BJ (cell line): Measurements from ENCODE around the gene AJM1. TPM values are rescaled to one million over a fixed set of nuclear protein-coding genes. Genes with fewer than 3 reads are reported as not detected.
"Not testable (repeated sequence)": the region's sequence is repeated elsewhere in the genome, so short reads cannot be mapped to it uniquely, and the experiment has no call there.

ENCODE experiments used
- CTCF ChIA-PET: fragments of 350-600 bp; formaldehyde crosslinking; extraction: SDS; loops from one replicate; lab custom pipeline; 2021; ENCODE audit warnings: antibody characterized with exemption, inconsistent platforms; lab: Yijun Ruan, JAX
- POLR2A ChIA-PET: fragments of 300-600 bp; sonication (Branson Sonifier 250); formaldehyde crosslinking; extraction: SDS; loops from one replicate; lab custom pipeline; 2021; ENCODE audit warnings: antibody characterized with exemption; lab: Charles Lee
- DNase-seq: peaks from one replicate; pipeline ENCODE4 v3.0.0-alpha.2; 2011; ENCODE audit warnings: low read depth
- H3K27me3 ChIP-seq: 2 replicates; pipeline ENCODE4 v1.6.0; 2011; ENCODE audit warnings: low read length; ENCODE audit not compliant: control insufficient read depth, insufficient read depth
- H3K36me3 ChIP-seq: 2 replicates; pipeline ENCODE4 v1.5.1; 2011; ENCODE audit warnings: low read length; ENCODE audit not compliant: control insufficient read depth, insufficient read depth
- H3K4me3 ChIP-seq: 2 replicates; pipeline ENCODE4 v1.5.1; 2011; ENCODE audit warnings: low read depth, mild to moderate bottlenecking, control low read depth, low read length
- CTCF ChIP-seq: IDR thresholded peaks from 2 replicates; pipeline ENCODE4 v1.5.1; 2011; ENCODE audit warnings: low read depth, mild to moderate bottlenecking, control low read depth, inconsistent platforms, low read length, moderate library complexity; ENCODE audit not compliant: insufficient read depth
- polyA plus RNA-seq: library from polyadenylated mRNA; depleted of rRNA; stranded (reverse); fragments of >200 nt; gene quantifications from 2 replicates; pipeline ENCODE4 v1.2.3, GENCODE V29; 2011

AJM1 gene
- polyA plus RNA-seq, 1 experiment: 0.86 TPM

DNA sequence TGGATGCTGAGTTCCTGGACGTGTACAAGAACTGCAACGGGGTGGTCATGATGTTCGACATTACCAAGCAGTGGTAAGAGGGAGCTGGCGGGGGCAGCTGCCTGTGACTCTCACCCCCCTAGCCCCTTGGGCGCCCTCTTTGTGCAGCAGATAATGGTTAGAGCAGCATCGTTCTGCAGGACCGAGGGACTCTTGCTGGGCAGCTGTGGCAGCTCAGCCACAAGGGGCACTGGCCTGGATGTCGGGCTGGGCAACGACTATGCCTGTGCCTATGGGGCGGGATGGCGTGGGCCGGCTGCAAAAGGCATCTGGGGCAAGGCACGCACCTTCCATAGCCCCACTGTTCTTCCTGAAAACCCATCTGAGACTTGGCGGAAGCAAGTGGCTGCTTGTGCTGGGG, 12.9 kb upstream of the AJM1 start:
- Histone ChIP-seq H3K36me3 (peaks cover 46% of the 10 kb centered on the region), H3K4me3 (no peak overlapping the region), H3K27me3 (no peaks in the 10 kb centered on the region)
- ChIA-PET CTCF (interaction anchor here (0.6 to 2.8 kb wide), 4 partner anchors 13 to 200 kb away, joined by 3 to 16 read pairs (median 4); partner anchors contain the start of gene AJM1), POLR2A (no interaction called here)
- no peak for DNase-seq
- TF ChIP-seq CTCF: no peak

GRCh38 chr9:136829981-136830885, 12.0 kb upstream of the AJM1 start:
- POLR2A ChIA-PET: no interaction called here

DNA sequence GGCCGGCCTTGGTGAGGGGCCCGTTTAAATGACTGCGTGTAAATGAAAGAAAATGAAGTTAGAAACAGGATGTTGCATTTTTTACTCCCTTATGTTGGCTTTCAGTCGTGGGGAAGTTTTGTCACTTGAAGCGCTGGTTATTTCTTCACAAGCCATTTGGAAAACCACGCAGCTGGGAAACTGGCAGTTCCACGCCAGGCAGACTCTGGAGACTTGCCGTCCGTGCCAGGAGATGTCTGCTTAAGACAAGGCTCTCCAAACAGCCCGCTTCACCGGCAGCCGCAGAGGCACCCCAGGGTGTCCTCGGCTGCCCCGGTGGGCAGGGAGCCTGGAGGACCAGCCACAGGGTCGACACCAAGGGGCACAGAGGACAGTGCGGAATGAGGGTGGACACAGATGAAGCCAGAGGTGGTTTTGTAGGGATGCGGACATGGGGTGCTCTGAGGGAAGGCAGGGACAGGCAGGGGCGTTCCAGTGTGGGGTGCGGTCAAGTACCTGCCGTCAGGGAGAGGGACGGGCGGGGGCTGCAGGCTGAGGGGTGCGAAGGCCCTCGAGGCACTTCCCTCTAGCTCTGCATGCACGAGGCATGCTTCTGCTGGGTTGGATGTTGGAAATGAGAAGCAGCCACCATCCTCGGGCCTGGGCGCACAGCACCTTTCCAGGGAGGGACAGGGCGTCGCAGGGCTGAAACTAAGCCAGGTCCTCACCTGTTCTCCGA, 11.1 kb upstream of the AJM1 start:
- CTCF ChIA-PET: interaction anchor here (1.0 to 1.2 kb wide), 2 partner anchors 12 to 204 kb away, joined by 3 to 5 read pairs; no protein-coding TSS in a partner anchor
- H3K36me3 ChIP-seq: peaks cover 40% of the 10 kb centered on the region

More at GRCh38 chr9:136829981-136830885, 12.0 kb upstream of the AJM1 start:
- no peak for DNase-seq
- CTCF ChIA-PET: interaction anchor here (1.1 to 2.8 kb wide), 3 partner anchors 12 to 199 kb away, joined by 3 to 16 read pairs (median 5); partner anchors contain the start of gene AJM1
- TF ChIP-seq CTCF: no peak
- Histone ChIP-seq H3K4me3 (no peak overlapping the region), H3K36me3 (peaks cover 42% of the 10 kb centered on the region), H3K27me3 (no peaks in the 10 kb centered on the region)

GRCh38 chr9:136831720-136832104, 10.6 kb upstream of the AJM1 start:
- DNase-seq: no peak
- H3K36me3 ChIP-seq: peaks cover 37% of the 10 kb centered on the region
- CTCF ChIA-PET: interaction anchor here (1.0 to 1.2 kb wide), 2 partner anchors 12 to 203 kb away, joined by 3 to 5 read pairs; no protein-coding TSS in a partner anchor
- POLR2A ChIA-PET: no interaction called here
- H3K27me3 ChIP-seq: no peaks in the 10 kb centered on the region
- H3K4me3 ChIP-seq: no peak overlapping the region
- no peak for TF ChIP-seq CTCF

More for the DNA sequence above, 11.1 kb upstream of the AJM1 start:
- POLR2A ChIA-PET: no interaction called here
- DNase-seq: no peak
- Histone ChIP-seq H3K4me3 (no peak overlapping the region), H3K27me3 (no peaks in the 10 kb centered on the region)
- no peak for TF ChIP-seq CTCF

GRCh38 chr9:136832581-136832980, 9.7 kb upstream of the AJM1 start:
- POLR2A ChIA-PET: no interaction called here
- no peak overlapping the region for H3K4me3 ChIP-seq
- DNase-seq: no peak
- no peaks in the 10 kb centered on the region for H3K27me3 ChIP-seq
- H3K36me3 ChIP-seq: peaks cover 31% of the 10 kb centered on the region
- TF ChIP-seq CTCF: no peak
- CTCF ChIA-PET: interaction anchor here (1.2 kb wide), 1 partner anchor 11 kb away, joined by 5 read pairs; no protein-coding TSS in a partner anchor

- not testable (repeated sequence) for H3K4me3 ChIP-seq, DNase-seq, H3K27me3 ChIP-seq
- POLR2A ChIA-PET: interaction anchor here (0.5 kb wide), 1 partner anchor 11 kb away, joined by 6 read pairs; no protein-coding TSS in a partner anchor
- peaks cover 25% of the 10 kb centered on the region for H3K36me3 ChIP-seq
- CTCF ChIA-PET: interaction anchor here (0.6 to 2.3 kb wide), 2 partner anchors 9 to 27 kb away, joined by 4 to 8 read pairs; partner anchors contain the start of gene AJM1
These were observed 8.8 kb upstream of the AJM1 start for GRCh38 chr9:136833381-136834048.
